NK-92 (cell line): Measurements from ENCODE around the gene NRARP.

Source experiments
- DNase-seq: peaks from one replicate; lab custom pipeline; 2025; ENCODE audit not compliant: unreplicated experiment; lab: John Stamatoyannopoulos, UW

Gene NRARP

GRCh38 chr9:137299203-137299565, 2.9 kb downstream of the NRARP start:
- no peak for DNase-seq

GRCh38 chr9:137298401-137299202, 3.5 kb downstream of the NRARP start:
- DNase-seq: no peak

- no peak for DNase-seq
Observed at GRCh38 chr9:137297966-137298365, 4.1 kb downstream of the NRARP start.

- no peak for DNase-seq
Observed at GRCh38 chr9:137296670-137297664, 5.1 kb downstream of the NRARP start.

- no peak for DNase-seq
Observed at GRCh38 chr9:137295849-137296669, 6.0 kb downstream of the NRARP start.

- DNase-seq: no peak
Observed at GRCh38 chr9:137295238-137295811, 6.7 kb downstream of the NRARP start.

- DNase-seq: no peak
Observed at GRCh38 chr9:137294681-137295237, 7.3 kb downstream of the NRARP start.

GRCh38 chr9:137294091-137294680, 7.9 kb downstream of the NRARP start:
- no peak for DNase-seq

- DNase-seq: no peak
Observed at GRCh38 chr9:137293482-137294090, 8.5 kb downstream of the NRARP start.

- no peak for DNase-seq
Observed at GRCh38 chr9:137293094-137293481, 9.0 kb downstream of the NRARP start.

- no peak for DNase-seq
Observed at GRCh38 chr9:137286975-137287383, 15.1 kb downstream of the NRARP start.

GRCh38 chr9:137281345-137282116, 20.5 kb downstream of the NRARP start:
- no peak for DNase-seq

- DNase-seq: no peak
Observed at GRCh38 chr9:137280474-137281344, 21.4 kb downstream of the NRARP start.

GRCh38 chr9:137279741-137280473, 22.2 kb downstream of the NRARP start:
- DNase-seq: no peak

GRCh38 chr9:137278721-137279711, 23.1 kb downstream of the NRARP start:
- DNase-seq: no peak
